ENCODE results near the gene PBRM1. TPM values are rescaled to one million over a fixed set of nuclear protein-coding genes. Genes with fewer than 3 reads are reported as not detected.

The PBRM1 gene
- total and polyA plus RNA-seq, 2 of the 13 experiments (the other 11 are each of a cell fraction or from before 2014, with no cell fraction given): 10.9 to 33.2 TPM

- TF ChIP-seq, protein P1, sequence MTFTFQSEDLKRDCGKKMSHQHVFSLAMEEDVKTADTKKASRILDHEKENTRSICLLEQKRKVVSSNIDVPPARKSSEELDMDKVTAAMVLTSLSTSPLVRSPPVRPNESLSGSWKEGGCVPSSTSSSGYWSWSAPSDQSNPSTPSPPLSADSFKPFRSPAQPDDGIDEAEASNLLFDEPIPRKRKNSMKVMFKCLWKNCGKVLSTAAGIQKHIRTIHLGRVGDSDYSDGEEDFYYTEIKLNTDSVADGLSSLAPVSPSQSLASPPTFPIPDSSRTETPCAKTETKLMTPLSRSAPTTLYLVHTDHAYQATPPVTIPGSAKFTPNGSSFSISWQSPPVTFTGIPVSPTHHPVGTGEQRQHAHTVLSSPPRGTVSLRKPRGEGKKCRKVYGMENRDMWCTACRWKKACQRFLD (CRISPR knock-in tag; IDR thresholded peaks at IDR 0.05; ENCODE audit: borderline replicate concordance): no peak
- TF ChIP-seq PAX8 (CRISPR knock-in tag; IDR thresholded peaks at IDR 0.05; ENCODE audit: borderline replicate concordance) (no peak), ZNF530 (CRISPR knock-in tag; IDR thresholded peaks at IDR 0.05; ENCODE audit: low read depth) (no peak), CHCHD3 (CRISPR knock-in tag; IDR thresholded peaks at IDR 0.05) (no peak), GATAD2A (CRISPR knock-in tag; IDR thresholded peaks at IDR 0.05) (no peak), ZNF296 (CRISPR knock-in tag; conservative IDR thresholded peaks at IDR 0.05) (peak; percentile 36; the same call in 1 of the 2 replicates), ZMYM2 (CRISPR knock-in tag; IDR thresholded peaks at IDR 0.05) (no peak; the same call in 1 of the 2 replicates), EZH2 (conservative IDR thresholded peaks at IDR 0.05; ENCODE audit: low read depth, low read length) (no peak), ZNF558 (CRISPR knock-in tag; IDR thresholded peaks at IDR 0.05; ENCODE audit: borderline replicate concordance) (peak; percentile 66; the same call in 1 of the 2 replicates), MAF1 (CRISPR knock-in tag; IDR thresholded peaks at IDR 0.05; ENCODE audit: borderline replicate concordance) (peak; percentile 35; the same call in 1 of the 2 replicates), ZBTB46 (CRISPR knock-in tag; IDR thresholded peaks at IDR 0.05; ENCODE audit: borderline replicate concordance) (no peak), KDM5A (IDR thresholded peaks at IDR 0.05; ENCODE audit: borderline replicate concordance, low read length) (no peak), LRRFIP1 (CRISPR knock-in tag; conservative IDR thresholded peaks at IDR 0.05) (no peak), DR1 (CRISPR knock-in tag; IDR thresholded peaks at IDR 0.05) (no peak), SMARCC2 (IDR thresholded peaks at IDR 0.05) (no peak), RFXAP (CRISPR knock-in tag; IDR thresholded peaks at IDR 0.05; ENCODE audit: borderline replicate concordance) (peak; percentile 55; the same call in 1 of the 2 replicates), THAP7 (CRISPR knock-in tag; IDR thresholded peaks at IDR 0.05) (no peak)
- TF ChIP-seq, protein P2, sequence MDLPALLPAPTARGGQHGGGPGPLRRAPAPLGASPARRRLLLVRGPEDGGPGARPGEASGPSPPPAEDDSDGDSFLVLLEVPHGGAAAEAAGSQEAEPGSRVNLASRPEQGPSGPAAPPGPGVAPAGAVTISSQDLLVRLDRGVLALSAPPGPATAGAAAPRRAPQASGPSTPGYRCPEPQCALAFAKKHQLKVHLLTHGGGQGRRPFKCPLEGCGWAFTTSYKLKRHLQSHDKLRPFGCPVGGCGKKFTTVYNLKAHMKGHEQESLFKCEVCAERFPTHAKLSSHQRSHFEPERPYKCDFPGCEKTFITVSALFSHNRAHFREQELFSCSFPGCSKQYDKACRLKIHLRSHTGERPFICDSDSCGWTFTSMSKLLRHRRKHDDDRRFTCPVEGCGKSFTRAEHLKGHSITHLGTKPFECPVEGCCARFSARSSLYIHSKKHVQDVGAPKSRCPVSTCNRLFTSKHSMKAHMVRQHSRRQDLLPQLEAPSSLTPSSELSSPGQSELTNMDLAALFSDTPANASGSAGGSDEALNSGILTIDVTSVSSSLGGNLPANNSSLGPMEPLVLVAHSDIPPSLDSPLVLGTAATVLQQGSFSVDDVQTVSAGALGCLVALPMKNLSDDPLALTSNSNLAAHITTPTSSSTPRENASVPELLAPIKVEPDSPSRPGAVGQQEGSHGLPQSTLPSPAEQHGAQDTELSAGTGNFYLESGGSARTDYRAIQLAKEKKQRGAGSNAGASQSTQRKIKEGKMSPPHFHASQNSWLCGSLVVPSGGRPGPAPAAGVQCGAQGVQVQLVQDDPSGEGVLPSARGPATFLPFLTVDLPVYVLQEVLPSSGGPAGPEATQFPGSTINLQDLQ (CRISPR knock-in tag; IDR thresholded peaks at IDR 0.05): 0 out of 2 replicates have a peak, but pooled peaks have one; percentile 54
Observed at GRCh38 chr3:52534281-52535183, 151.2 kb downstream of the PBRM1 start (continued).
